Left lung (tissue), 10 donors: Measurements from ENCODE around the gene KMT2E. TPM values are rescaled to one million over a fixed set of nuclear protein-coding genes. Genes with fewer than 3 reads are reported as not detected.
A peak's percentile ranks its signal among the peaks of the same experiment; 100 is the strongest.

Experiments
- ATAC-seq: fragments of 200-7000 bp; cut with Tn5 transposase; one replicate; pipeline ENCODE4 v1.9.1; 2020; ENCODE audit warnings: moderate library complexity
- DNase-seq, 4 donors: peaks; one replicate each; pipeline ENCODE4 v3.0.0-alpha.2; 2013 to 2020
- H3K27ac ChIP-seq, 2 donors: fragments of 200-600 bp; sonication (generic) in 1 of 2; one replicate each; pipeline versions ENCODE4 v1.5.0 to v1.8.0; 2020 to 2021
- H3K27me3 ChIP-seq, 2 donors: fragments of 200-600 bp; sonication (generic) in 1 of 2; one replicate each; pipeline versions ENCODE4 v1.5.0 to v1.8.0; 2020 to 2021
- H3K36me3 ChIP-seq, 2 donors: fragments of 200-600 bp; sonication (generic) in 1 of 2; one replicate each; pipeline versions ENCODE4 v1.5.0 to v1.8.0; 2020 to 2021
- H3K4me1 ChIP-seq, 2 donors: fragments of 200-600 bp; one replicate each; pipeline ENCODE4 v1.8.0; 2021
- H3K4me3 ChIP-seq, 2 donors: fragments of 200-600 bp; sonication (generic) in 1 of 2; one replicate each; pipeline versions ENCODE4 v1.5.0 to v1.8.0; 2020 to 2021; ENCODE audit warnings: mild to moderate bottlenecking in 1 of 2
- H3K9me3 ChIP-seq, 2 donors: fragments of 200-600 bp; sonication (generic) in 1 of 2; one replicate each; pipeline versions ENCODE4 v1.5.0 to v1.8.0; 2020 to 2021
- intact Hi-C, 2 donors: fragments of 100-400 bp; cut with DNase I; formaldehyde crosslinking; loops; one replicate each; pipeline versions ENCODE4 v1.11.2 to v1.14.2; 2022
- polyA plus RNA-seq, 6 donors: library from polyadenylated mRNA; unstranded; fragments of 120-200 nt; gene quantifications; one replicate each; pipeline ENCODE4 v1.2.1, GENCODE V29; 2013; ENCODE audit not compliant: insufficient read length in 6 of 6
- total RNA-seq, 2 donors: library from RNA; stranded (reverse); fragmentation: NEBNext Ultra II Directional; extraction: Animal tissue kit (Norgen Biotek cat#: 25700); gene quantifications; one replicate each; pipeline ENCODE4 v1.2.1, GENCODE V29; 2021
- TF ChIP-seq, protein P1 (sequence below), 2 donors: fragments of 200-600 bp; sonication (generic) in 1 of 2; IDR thresholded peaks; one replicate each; pipeline versions ENCODE4 v1.5.0 to v1.8.0; 2021; ENCODE audit warnings: antibody characterized with exemption in 2 of 2
- donor health status: DM: no; HTN: yes; CAD: no.
- donor health status: DM: no; HTN: no; CAD: no.

KMT2E gene
- total and polyA plus RNA-seq, 8 donors, result 74.5 to 101 (median 84.7) TPM

DNA sequence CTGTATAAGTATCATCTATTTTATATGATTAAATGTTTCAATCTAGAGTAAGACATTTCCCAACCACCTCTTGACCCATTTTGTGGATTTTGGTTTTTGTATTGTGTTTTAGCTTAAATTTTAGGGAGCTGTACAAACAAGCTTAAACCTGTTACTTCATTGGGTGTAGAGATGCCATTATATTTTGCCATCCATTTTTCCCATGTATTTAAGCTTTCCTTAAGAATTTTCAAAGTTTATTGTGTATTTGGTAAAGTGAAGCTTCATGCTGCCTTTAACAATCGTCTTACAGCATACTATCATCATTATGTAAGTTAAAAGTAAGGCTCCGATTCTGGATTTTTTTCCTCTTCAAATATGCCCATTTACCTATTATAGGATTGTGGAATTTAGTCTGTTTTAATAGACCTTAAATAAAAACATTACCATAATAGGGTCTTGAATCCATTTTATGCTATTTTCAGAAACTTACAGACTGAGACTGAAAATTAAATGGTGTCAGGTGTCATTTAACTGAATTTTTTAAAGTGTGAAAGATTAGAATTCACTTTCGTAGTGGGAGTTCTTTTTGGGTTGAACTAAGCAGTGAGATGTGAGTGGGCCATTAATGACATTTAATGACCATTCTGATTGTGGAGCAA is 2.2 kb downstream of the KMT2E start:
- ATAC-seq (no peak), DNase-seq (no peak)
- Histone ChIP-seq H3K4me3 (peak overlapping the region; percentile 66 to 79), H3K36me3 (no peaks in the 10 kb centered on the region), H3K4me1 (peaks cover 35 to 55% of the 10 kb centered on the region in 2 donors), H3K27me3 (no peaks in the 10 kb centered on the region), H3K27ac (peak overlapping the region; percentile 100), H3K9me3 (no peaks in the 10 kb centered on the region)
- intact Hi-C loops, result no loop called here
- TF ChIP-seq, protein P1, sequence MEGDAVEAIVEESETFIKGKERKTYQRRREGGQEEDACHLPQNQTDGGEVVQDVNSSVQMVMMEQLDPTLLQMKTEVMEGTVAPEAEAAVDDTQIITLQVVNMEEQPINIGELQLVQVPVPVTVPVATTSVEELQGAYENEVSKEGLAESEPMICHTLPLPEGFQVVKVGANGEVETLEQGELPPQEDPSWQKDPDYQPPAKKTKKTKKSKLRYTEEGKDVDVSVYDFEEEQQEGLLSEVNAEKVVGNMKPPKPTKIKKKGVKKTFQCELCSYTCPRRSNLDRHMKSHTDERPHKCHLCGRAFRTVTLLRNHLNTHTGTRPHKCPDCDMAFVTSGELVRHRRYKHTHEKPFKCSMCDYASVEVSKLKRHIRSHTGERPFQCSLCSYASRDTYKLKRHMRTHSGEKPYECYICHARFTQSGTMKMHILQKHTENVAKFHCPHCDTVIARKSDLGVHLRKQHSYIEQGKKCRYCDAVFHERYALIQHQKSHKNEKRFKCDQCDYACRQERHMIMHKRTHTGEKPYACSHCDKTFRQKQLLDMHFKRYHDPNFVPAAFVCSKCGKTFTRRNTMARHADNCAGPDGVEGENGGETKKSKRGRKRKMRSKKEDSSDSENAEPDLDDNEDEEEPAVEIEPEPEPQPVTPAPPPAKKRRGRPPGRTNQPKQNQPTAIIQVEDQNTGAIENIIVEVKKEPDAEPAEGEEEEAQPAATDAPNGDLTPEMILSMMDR (IDR thresholded peaks at IDR 0.05), result no peak

- no peaks in the 10 kb centered on the region for H3K27me3 ChIP-seq
- DNase-seq (no peak), ATAC-seq (no peak)
- H3K4me3 ChIP-seq, result peak overlapping the region; percentile 66 to 79
- H3K36me3 ChIP-seq, result no peaks in the 10 kb centered on the region
- no peaks in the 10 kb centered on the region for H3K9me3 ChIP-seq
- intact Hi-C loops, result no loop called here
- peak overlapping the region; percentile 100 for H3K27ac ChIP-seq
- H3K4me1 ChIP-seq, result peaks cover 43 to 62% of the 10 kb centered on the region in 2 donors
- TF ChIP-seq, protein P1 (IDR thresholded peaks at IDR 0.05), result no peak
These were observed 3.0 kb downstream of the KMT2E start for GRCh38 chr7:105016709-105017656.

- Histone ChIP-seq H3K36me3 (no peaks in the 10 kb centered on the region), H3K9me3 (no peaks in the 10 kb centered on the region), H3K4me3 (peak overlapping the region; percentile 66 to 79), H3K27ac (peak overlapping the region; percentile 100), H3K27me3 (no peaks in the 10 kb centered on the region), H3K4me1 (peaks cover 48 to 70% of the 10 kb centered on the region in 2 donors)
- intact Hi-C loops, result no loop called here
- TF ChIP-seq, protein P1 (IDR thresholded peaks at IDR 0.05), result no peak
- DNase-seq (no peak), ATAC-seq (no peak)
These were observed 3.8 kb downstream of the KMT2E start for GRCh38 chr7:105017657-105018365.

DNA sequence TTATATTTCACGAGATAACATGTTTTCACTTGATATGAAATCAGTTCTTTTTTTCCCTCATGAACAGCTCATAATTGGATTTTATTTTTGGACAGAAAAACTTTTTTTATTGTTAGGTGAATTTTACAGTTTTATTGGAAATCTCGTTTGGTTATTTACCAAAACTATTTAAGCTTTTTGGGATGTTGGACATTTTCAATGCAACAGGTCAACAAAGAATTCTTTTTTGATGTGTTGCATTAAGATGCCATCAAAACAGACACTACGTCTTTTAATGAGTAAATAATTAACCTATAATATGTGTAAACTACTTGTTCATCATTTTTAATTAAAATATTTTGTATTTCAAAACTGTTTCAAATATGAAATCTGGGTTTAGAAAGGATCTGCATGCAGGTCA is 5.3 kb downstream of the KMT2E start:
- H3K4me1 ChIP-seq, result peaks cover 52 to 85% of the 10 kb centered on the region in 2 donors
- peak overlapping the region in 1 of 2 donors; percentile 68 for H3K27ac ChIP-seq
- TF ChIP-seq, protein P1 (IDR thresholded peaks at IDR 0.05), result no peak
- H3K36me3 ChIP-seq, result no peaks in the 10 kb centered on the region
- no peak overlapping the region for H3K4me3 ChIP-seq
- DNase-seq (no peak), ATAC-seq (no peak)
- intact Hi-C loops, result no loop called here
- H3K9me3 ChIP-seq, result no peaks in the 10 kb centered on the region
- H3K27me3 ChIP-seq, result no peaks in the 10 kb centered on the region
